SJCRH30 (cell line): ENCODE measurements around the gene CHTF8. TPM values are rescaled to one million over a fixed set of nuclear protein-coding genes. Genes with fewer than 3 reads are reported as not detected.

Source experiments
- total RNA-seq: library from RNA; depleted of rRNA; stranded (reverse); fragments of >200 nt; shearing (Covaris generic); gene quantifications from 2 replicates; pipeline ENCODE4 v1.2.3, GENCODE V29; 2014; rRNA removed

Gene CHTF8
- total RNA-seq, 1 experiment from 2014 or later, result 38.2 TPM

Other genes starting within 250 kb of the CHTF8 start
- gene HAS3, start 26.9 kb downstream of the CHTF8 start, total RNA-seq, result 0.08 and 0.25 TPM in 2 replicates
- gene UTP4, start 61 bp upstream of the CHTF8 start, total RNA-seq, result 23.8 and 31.4 TPM in 2 replicates
- 12.5 and 14.0 TPM in 2 replicates for gene SNTB2, start 54.6 kb upstream of the CHTF8 start, total RNA-seq
- gene VPS4A, start 178.8 kb upstream of the CHTF8 start, total RNA-seq, result 20.9 and 25.5 TPM in 2 replicates
- 9.7 and 10.3 TPM in 2 replicates for gene PDF, start 198.0 kb upstream of the CHTF8 start, total RNA-seq
- gene COG8, start 207.0 kb upstream of the CHTF8 start, total RNA-seq, result 31.5 and 31.8 TPM in 2 replicates
- 29.7 and 31.8 TPM in 2 replicates for gene NIP7, start 207.2 kb upstream of the CHTF8 start, total RNA-seq
- not detected in 2 replicates for gene TMED6, start 219.2 kb upstream of the CHTF8 start, total RNA-seq